HepG2 (cell line): ENCODE measurements around the gene BCAM. TPM values are rescaled to one million over a fixed set of nuclear protein-coding genes. Genes with fewer than 3 reads are reported as not detected.

ENCODE experiments used
- FLYWCH1 ChIP-seq: sonication (generic); formaldehyde crosslinking; IDR thresholded peaks from 2 replicates; pipeline ENCODE4 v1.8.1; 2023; ENCODE audit warnings: mild to moderate bottlenecking, missing genetic modification reagents
- FOXM1 ChIP-seq: sonication (generic); formaldehyde crosslinking; IDR thresholded peaks from 2 replicates; pipeline ENCODE4 v1.5.0; 2020; ENCODE audit warnings: missing genetic modification reagents
- HDAC2 ChIP-seq: sonication (generic); formaldehyde crosslinking; IDR thresholded peaks from 2 replicates; pipeline ENCODE4 v1.4.0; 2020; ENCODE audit warnings: missing genetic modification reagents
- MEIS1 ChIP-seq: sonication (generic); formaldehyde crosslinking; IDR thresholded peaks from 2 replicates; pipeline ENCODE4 v1.9.0; 2021; ENCODE audit warnings: mild to moderate bottlenecking, missing genetic modification reagents, moderate library complexity, borderline replicate concordance
- NFKBIZ ChIP-seq: IDR thresholded peaks from 2 replicates; pipeline ENCODE4 v1.6.1; 2018; ENCODE audit warnings: missing genetic modification reagents, missing compliant biosample characterization
- SMAD1 ChIP-seq: sonication (generic); formaldehyde crosslinking; IDR thresholded peaks from 2 replicates; pipeline ENCODE4 v1.4.0; 2020; ENCODE audit warnings: missing genetic modification reagents, low read depth, mild to moderate bottlenecking, borderline replicate concordance
- TEAD3 ChIP-seq: optimal IDR thresholded peaks from 2 replicates; pipeline ENCODE3; 2016; ENCODE audit warnings: borderline replicate concordance
- polyA plus RNA-seq, 8 experiments: library from polyadenylated mRNA; depleted of rRNA in 3 of 8; stranded (reverse) in 7 of 8; unstranded in 1 of 8; fragments of >200 nt; fragmentation: Illumina TruSeq in 4 of 8; extraction: Trizol in 4 of 8; gene quantifications; 2 replicates each; pipeline versions ENCODE4 v1.2.1 to v1.2.3, GENCODE V29; 2011 to 2016; ENCODE audit warnings: low read depth in 4 of 8, missing spikeins in 1 of 8, mixed read lengths in 1 of 8; ENCODE audit not compliant: insufficient read depth in 1 of 8
- total RNA-seq, 5 experiments: library from RNA; depleted of rRNA; stranded (reverse); fragments of >200 nt; fragmentation: Illumina TruSeq; extraction: Trizol; gene quantifications; 2 replicates each; pipeline ENCODE4 v1.2.3, GENCODE V29; 2016; ENCODE audit warnings: low read depth in 1 of 5
- TF ChIP-seq, protein P1 (sequence below): sonication (generic); formaldehyde crosslinking; IDR thresholded peaks from 2 replicates; pipeline ENCODE4 v1.5.0; 2020; ENCODE audit warnings: mild to moderate bottlenecking, missing genetic modification reagents, borderline replicate concordance
- TF ChIP-seq, protein P2 (sequence below): IDR thresholded peaks from 2 replicates; pipeline ENCODE4 v1.6.1; 2016; ENCODE audit warnings: mild to moderate bottlenecking
- TF ChIP-seq, protein P3 (sequence below): sonication (generic); formaldehyde crosslinking; IDR thresholded peaks from 2 replicates; pipeline ENCODE4 v1.4.0; 2020; ENCODE audit warnings: missing genetic modification reagents, borderline replicate concordance
- TF ChIP-seq, protein P4 (sequence below): sonication (generic); formaldehyde crosslinking; IDR thresholded peaks from 2 replicates; pipeline ENCODE4 v1.8.1; 2023; ENCODE audit warnings: mild to moderate bottlenecking, missing genetic modification reagents, borderline replicate concordance
- TF ChIP-seq, protein P5 (sequence below): IDR thresholded peaks from 2 replicates; pipeline ENCODE4 v1.6.1; 2016; ENCODE audit warnings: low read depth
- TF ChIP-seq, protein P6 (sequence below): sonication (generic); formaldehyde crosslinking; IDR thresholded peaks from 2 replicates; pipeline ENCODE4 v1.5.1; 2020; ENCODE audit warnings: mild to moderate bottlenecking, moderate library complexity, missing genetic modification reagents

The BCAM gene
- total and polyA plus RNA-seq, 2 of the 13 experiments (the other 11 are each of a cell fraction or from before 2014, with no cell fraction given) = 51.2 to 62.7 TPM

DNA sequence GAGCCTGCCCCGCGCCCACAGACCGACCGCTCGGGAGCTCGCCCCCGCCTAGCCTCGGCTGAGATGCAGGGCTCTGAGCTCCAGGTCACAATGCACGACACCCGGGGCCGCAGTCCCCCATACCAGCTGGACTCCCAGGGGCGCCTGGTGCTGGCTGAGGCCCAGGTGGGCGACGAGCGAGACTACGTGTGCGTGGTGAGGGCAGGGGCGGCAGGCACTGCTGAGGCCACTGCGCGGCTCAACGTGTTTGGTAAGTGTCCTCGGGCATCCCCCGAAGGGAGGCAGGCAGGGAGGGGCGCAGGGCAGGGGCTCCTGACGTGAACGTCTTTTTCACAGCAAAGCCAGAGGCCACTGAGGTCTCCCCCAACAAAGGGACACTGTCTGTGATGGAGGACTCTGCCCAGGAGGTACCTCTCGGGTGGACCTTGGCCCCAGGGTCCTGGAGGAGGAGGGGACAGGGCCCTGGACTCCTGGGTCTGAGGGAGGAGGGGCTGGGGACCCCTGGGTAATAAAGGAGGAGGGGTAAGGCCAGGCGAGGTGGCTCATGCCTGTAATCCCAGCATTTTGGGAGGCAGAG, 3.3 kb downstream of the BCAM start (continued):
- TF ChIP-seq, protein P1, sequence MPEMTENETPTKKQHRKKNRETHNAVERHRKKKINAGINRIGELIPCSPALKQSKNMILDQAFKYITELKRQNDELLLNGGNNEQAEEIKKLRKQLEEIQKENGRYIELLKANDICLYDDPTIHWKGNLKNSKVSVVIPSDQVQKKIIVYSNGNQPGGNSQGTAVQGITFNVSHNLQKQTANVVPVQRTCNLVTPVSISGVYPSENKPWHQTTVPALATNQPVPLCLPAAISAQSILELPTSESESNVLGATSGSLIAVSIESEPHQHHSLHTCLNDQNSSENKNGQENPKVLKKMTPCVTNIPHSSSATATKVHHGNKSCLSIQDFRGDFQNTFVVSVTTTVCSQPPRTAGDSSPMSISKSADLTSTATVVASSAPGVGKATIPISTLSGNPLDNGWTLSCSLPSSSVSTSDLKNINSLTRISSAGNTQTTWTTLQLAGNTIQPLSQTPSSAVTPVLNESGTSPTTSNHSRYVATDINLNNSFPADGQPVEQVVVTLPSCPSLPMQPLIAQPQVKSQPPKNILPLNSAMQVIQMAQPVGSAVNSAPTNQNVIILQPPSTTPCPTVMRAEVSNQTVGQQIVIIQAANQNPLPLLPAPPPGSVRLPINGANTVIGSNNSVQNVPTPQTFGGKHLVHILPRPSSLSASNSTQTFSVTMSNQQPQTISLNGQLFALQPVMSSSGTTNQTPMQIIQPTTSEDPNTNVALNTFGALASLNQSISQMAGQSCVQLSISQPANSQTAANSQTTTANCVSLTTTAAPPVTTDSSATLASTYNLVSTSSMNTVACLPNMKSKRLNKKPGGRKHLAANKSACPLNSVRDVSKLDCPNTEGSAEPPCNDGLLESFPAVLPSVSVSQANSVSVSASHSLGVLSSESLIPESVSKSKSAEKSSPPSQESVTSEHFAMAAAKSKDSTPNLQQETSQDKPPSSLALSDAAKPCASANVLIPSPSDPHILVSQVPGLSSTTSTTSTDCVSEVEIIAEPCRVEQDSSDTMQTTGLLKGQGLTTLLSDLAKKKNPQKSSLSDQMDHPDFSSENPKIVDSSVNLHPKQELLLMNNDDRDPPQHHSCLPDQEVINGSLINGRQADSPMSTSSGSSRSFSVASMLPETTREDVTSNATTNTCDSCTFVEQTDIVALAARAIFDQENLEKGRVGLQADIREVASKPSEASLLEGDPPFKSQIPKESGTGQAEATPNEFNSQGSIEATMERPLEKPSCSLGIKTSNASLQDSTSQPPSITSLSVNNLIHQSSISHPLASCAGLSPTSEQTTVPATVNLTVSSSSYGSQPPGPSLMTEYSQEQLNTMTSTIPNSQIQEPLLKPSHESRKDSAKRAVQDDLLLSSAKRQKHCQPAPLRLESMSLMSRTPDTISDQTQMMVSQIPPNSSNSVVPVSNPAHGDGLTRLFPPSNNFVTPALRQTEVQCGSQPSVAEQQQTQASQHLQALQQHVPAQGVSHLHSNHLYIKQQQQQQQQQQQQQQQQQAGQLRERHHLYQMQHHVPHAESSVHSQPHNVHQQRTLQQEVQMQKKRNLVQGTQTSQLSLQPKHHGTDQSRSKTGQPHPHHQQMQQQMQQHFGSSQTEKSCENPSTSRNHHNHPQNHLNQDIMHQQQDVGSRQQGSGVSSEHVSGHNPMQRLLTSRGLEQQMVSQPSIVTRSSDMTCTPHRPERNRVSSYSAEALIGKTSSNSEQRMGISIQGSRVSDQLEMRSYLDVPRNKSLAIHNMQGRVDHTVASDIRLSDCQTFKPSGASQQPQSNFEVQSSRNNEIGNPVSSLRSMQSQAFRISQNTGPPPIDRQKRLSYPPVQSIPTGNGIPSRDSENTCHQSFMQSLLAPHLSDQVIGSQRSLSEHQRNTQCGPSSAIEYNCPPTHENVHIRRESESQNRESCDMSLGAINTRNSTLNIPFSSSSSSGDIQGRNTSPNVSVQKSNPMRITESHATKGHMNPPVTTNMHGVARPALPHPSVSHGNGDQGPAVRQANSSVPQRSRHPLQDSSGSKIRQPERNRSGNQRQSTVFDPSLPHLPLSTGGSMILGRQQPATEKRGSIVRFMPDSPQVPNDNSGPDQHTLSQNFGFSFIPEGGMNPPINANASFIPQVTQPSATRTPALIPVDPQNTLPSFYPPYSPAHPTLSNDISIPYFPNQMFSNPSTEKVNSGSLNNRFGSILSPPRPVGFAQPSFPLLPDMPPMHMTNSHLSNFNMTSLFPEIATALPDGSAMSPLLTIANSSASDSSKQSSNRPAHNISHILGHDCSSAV (CRISPR knock-in tag) = no peak
- TF ChIP-seq, protein P2, sequence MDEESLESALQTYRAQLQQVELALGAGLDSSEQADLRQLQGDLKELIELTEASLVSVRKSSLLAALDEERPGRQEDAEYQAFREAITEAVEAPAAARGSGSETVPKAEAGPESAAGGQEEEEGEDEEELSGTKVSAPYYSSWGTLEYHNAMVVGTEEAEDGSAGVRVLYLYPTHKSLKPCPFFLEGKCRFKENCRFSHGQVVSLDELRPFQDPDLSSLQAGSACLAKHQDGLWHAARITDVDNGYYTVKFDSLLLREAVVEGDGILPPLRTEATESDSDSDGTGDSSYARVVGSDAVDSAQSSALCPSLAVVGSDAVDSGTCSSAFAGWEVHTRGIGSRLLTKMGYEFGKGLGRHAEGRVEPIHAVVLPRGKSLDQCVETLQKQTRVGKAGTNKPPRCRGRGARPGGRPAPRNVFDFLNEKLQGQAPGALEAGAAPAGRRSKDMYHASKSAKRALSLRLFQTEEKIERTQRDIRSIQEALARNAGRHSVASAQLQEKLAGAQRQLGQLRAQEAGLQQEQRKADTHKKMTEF = 0 out of 2 replicates have a peak, but pooled peaks have one; percentile 38
- TF ChIP-seq, protein P3, sequence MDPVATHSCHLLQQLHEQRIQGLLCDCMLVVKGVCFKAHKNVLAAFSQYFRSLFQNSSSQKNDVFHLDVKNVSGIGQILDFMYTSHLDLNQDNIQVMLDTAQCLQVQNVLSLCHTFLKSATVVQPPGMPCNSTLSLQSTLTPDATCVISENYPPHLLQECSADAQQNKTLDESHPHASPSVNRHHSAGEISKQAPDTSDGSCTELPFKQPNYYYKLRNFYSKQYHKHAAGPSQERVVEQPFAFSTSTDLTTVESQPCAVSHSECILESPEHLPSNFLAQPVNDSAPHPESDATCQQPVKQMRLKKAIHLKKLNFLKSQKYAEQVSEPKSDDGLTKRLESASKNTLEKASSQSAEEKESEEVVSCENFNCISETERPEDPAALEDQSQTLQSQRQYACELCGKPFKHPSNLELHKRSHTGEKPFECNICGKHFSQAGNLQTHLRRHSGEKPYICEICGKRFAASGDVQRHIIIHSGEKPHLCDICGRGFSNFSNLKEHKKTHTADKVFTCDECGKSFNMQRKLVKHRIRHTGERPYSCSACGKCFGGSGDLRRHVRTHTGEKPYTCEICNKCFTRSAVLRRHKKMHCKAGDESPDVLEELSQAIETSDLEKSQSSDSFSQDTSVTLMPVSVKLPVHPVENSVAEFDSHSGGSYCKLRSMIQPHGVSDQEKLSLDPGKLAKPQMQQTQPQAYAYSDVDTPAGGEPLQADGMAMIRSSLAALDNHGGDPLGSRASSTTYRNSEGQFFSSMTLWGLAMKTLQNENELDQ (CRISPR knock-in tag) = no peak
- TF ChIP-seq, protein P4, sequence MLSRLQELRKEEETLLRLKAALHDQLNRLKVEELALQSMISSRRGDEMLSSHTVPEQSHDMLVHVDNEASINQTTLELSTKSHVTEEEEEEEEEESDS (CRISPR knock-in tag) = no peak
- TF ChIP-seq, protein P5, sequence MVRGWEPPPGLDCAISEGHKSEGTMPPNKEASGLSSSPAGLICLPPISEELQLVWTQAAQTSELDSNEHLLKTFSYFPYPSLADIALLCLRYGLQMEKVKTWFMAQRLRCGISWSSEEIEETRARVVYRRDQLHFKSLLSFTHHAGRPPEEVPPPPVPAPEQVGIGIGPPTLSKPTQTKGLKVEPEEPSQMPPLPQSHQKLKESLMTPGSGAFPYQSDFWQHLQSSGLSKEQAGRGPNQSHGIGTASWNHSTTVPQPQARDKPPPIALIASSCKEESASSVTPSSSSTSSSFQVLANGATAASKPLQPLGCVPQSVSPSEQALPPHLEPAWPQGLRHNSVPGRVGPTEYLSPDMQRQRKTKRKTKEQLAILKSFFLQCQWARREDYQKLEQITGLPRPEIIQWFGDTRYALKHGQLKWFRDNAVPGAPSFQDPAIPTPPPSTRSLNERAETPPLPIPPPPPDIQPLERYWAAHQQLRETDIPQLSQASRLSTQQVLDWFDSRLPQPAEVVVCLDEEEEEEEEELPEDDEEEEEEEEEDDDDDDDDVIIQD (CRISPR knock-in tag) = no peak
- TF ChIP-seq FLYWCH1 (CRISPR knock-in tag) (no peak), NFKBIZ (CRISPR knock-in tag) (0 out of 2 replicates have a peak, but pooled peaks have one; percentile 36), SMAD1 (no peak), TEAD3 (peak; percentile 29), HDAC2 (peak; percentile 72; the same call in 1 of the 2 replicates), MEIS1 (CRISPR knock-in tag) (no peak), FOXM1 (CRISPR knock-in tag) (no peak)
- TF ChIP-seq, protein P6, sequence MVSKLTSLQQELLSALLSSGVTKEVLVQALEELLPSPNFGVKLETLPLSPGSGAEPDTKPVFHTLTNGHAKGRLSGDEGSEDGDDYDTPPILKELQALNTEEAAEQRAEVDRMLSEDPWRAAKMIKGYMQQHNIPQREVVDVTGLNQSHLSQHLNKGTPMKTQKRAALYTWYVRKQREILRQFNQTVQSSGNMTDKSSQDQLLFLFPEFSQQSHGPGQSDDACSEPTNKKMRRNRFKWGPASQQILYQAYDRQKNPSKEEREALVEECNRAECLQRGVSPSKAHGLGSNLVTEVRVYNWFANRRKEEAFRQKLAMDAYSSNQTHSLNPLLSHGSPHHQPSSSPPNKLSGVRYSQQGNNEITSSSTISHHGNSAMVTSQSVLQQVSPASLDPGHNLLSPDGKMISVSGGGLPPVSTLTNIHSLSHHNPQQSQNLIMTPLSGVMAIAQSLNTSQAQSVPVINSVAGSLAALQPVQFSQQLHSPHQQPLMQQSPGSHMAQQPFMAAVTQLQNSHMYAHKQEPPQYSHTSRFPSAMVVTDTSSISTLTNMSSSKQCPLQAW (CRISPR knock-in tag) = 0 out of 2 replicates have a peak, but pooled peaks have one; percentile 26
